ENCODE results near the gene HBZ. TPM values are rescaled to one million over a fixed set of nuclear protein-coding genes. Genes with fewer than 3 reads are reported as not detected.
"Not testable (repeated sequence)": the region's sequence is repeated elsewhere in the genome, so short reads cannot be mapped to it uniquely, and the experiment has no call there.

The HBZ gene
- total RNA-seq, 1 experiment from 2014 or later = not detected

DNA sequence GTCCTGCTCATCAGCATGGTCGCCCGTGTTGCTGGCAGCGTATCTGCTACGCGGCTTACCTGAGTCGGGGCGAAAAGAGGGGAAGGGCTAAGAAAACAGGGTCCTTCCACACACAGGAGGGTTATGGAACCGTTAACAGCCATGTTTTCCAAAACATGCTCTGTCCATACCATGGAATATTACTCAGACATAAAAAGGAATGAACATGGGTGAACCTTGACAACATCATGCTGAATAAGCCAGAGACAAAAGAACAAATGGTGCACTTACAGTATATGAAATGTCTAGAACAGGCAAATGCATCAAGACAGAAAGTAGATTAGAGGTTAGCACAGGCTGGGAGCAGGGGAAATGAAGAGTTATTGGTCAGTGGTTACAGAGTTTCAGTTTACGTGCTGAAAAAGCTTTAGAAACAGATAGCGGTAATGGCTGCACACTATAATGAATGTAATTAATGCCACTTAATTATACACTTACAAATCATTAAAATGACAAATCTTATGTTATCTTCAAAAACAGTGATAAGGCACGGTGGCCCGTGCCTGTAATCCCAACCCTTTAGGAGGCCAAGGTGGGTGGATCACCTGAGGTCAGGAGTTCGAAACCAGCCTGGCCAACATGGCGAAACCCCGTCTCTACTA, 21.8 kb upstream of the HBZ start:
- in situ Hi-C loops (cut with HindIII; ENCODE audit: low sequenced_read_pairs) = no loop called here
- DNase-seq (ENCODE audit: low spot score) = no peak

DNA sequence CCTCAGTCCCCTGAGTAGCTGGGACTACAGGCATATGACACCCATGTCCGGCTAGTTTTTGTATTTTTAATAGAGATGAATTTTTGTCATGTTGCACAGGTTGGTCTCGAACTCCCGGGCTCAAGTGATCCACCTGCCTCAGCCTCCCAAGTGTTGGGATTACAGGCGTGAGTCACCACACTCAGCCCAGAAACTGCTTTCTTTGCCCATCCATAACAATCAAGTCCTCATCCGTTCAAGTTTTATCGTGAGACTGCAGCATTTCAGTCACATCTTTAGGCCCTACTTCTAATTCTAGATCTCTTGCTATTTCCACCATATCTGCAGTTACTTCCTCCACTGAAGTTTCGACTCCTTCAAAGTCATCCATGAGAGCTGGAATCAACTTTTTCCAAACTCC, 20.3 kb upstream of the HBZ start:
- in situ Hi-C loops (cut with HindIII; ENCODE audit: low sequenced_read_pairs) = no loop called here
- DNase-seq (ENCODE audit: low spot score) = no peak

GRCh38 chr16:133716-134115, 18.7 kb upstream of the HBZ start:
- DNase-seq (ENCODE audit: low spot score) = no peak
- in situ Hi-C loops (cut with HindIII; ENCODE audit: low sequenced_read_pairs) = no loop called here

DNA sequence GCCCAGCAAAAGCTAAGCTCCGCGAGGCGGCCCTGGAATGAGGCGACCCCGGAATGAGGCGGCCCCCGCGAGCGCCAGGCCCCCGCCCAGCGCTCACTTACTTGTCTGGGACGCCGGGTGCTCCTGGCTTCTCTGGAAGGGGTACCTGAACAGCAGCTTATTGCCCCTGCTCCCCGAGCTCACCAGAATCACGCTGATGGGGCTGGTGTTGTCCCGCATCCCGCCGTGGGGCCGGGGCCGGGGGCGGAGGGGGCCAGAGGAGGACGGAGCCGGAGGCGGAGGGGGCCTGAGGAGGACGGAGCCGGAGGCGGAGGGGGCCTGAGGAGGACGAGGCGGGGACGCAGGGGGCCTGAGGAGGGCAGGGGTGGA, 14.4 kb upstream of the HBZ start:
- DNase-seq (ENCODE audit: low spot score) = no peak
- in situ Hi-C loops (cut with HindIII; ENCODE audit: low sequenced_read_pairs) = no loop called here

DNA sequence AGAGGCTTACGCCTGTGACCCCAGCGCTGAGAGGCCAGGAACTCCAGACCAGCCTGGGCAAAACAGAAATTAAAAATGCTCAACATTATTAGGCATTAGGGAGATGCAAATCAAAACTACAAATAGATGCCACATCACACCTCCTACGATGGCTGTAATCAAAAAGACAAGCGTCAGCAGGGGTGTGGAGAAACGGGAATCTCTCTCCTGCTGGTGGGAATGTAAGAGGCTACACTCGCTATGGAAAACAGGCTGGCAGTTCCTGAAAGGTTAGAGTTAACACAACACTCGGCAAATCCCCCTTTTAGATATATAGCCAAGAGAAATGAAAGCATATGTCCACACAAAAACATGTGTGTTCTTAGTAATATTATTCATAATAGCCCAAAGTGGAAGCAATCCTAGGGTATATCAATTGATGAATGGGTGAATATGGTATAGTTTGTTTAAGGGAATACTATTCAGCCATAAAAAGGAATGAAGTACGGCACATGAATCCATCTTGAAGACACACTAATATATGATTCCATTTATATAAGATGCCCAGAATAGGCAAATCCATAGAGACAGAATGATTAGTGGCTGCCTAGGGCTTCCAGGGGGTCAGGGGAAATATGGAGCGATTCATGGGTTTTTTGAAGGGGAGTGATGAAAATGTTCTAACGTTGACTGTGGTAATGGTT, 12.1 kb upstream of the HBZ start:
- in situ Hi-C loops (cut with HindIII; ENCODE audit: low sequenced_read_pairs) = no loop called here
- DNase-seq (ENCODE audit: low spot score) = no peak

- no peak for DNase-seq (ENCODE audit: low spot score)
- in situ Hi-C loops (cut with HindIII; ENCODE audit: low sequenced_read_pairs) = no loop called here
Measured at GRCh38 chr16:142405-142967, 10.0 kb upstream of the HBZ start.

GRCh38 chr16:143047-143446, 9.4 kb upstream of the HBZ start:
- in situ Hi-C loops (cut with HindIII; ENCODE audit: low sequenced_read_pairs) = no loop called here

GRCh38 chr16:143456-143855, 9.0 kb upstream of the HBZ start:
- in situ Hi-C loops (cut with HindIII; ENCODE audit: low sequenced_read_pairs) = no loop called here
- no peak for DNase-seq (ENCODE audit: low spot score)

More at GRCh38 chr16:143047-143446, 9.4 kb upstream of the HBZ start:
- DNase-seq (ENCODE audit: low spot score) = no peak

DNA sequence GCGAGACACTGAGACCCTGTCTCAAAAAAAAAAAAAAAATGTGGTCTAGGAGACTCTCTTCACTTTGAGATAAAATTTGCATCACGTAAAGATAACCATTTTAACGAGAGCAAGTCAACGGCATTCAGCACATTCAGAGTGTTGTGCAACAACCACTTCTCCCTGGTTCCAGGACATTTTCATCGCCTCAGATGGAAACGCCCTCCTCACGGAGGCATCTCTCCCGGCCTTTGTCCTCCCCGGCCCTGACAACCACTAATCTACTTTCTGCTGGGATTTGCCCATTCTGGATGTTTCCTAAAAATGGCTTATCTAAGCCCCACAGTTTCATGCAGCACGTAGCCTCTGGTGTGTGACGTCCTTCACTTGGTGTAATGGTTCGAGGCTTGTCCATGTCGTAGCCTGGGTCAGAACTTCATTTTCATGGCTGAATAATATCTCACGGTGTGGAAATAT, 7.6 kb upstream of the HBZ start:
- in situ Hi-C loops (cut with HindIII; ENCODE audit: low sequenced_read_pairs) = no loop called here

DNA sequence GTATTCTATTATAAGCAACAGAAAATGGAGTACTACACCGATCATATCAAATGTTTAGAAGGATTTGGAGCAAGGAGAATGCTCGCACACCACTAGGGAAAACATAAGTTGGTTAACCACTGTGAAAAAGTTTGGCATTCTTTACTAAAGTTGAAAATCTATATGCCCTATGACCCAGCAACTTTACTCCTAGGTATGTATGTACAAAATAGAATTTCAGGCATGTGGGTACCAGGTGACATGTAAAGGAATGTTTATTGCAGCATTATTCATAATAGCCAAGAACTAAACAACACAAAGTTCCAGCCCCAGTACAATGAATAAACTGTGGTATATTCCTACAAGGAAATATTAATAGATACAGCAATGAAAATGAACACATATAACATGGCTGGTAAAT, 5.8 kb upstream of the HBZ start:
- no peak for DNase-seq (ENCODE audit: low spot score)
- in situ Hi-C loops (cut with HindIII; ENCODE audit: low sequenced_read_pairs) = no loop called here

More for the DNA sequence above, 7.6 kb upstream of the HBZ start:
- DNase-seq (ENCODE audit: low spot score) = no peak

- in situ Hi-C loops (cut with HindIII; ENCODE audit: low sequenced_read_pairs) = no loop called here
- no peak for DNase-seq (ENCODE audit: low spot score)
Measured at GRCh38 chr16:149024-149660, 3.3 kb upstream of the HBZ start.

GRCh38 chr16:153129-153521, 681 bp downstream of the HBZ start:
- in situ Hi-C loops (cut with HindIII; ENCODE audit: low sequenced_read_pairs); DNase-seq (ENCODE audit: low spot score): not testable (repeated sequence)

DNA sequence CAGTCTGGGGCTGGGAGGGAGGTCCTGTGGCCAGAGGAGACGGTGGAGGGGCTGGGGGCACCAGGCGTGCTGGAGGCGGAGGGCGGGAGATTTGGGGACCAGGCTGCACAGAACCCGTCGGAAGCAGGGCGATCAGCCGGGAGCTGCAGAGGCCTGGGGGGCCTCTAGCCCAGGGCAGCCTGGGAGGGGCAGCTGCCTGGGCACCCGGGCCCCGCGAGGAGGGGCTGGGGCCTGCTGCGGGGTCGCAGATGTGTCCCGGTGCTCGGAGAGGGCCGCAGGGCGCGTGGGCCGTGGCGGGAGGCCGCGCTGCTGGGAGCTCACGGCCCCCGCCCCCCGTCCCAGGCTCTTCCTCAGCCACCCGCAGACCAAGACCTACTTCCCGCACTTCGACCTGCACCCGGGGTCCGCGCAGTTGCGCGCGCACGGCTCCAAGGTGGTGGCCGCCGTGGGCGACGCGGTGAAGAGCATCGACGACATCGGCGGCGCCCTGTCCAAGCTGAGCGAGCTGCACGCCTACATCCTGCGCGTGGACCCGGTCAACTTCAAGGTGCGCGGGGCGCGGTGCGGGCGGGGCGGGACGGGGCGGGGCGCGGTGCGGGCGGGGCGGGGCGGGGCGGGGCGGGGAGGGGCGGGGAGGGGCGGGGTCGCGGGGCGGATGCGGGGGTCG, 1.2 kb downstream of the HBZ start:
- in situ Hi-C loops (cut with HindIII; ENCODE audit: low sequenced_read_pairs) = not testable (repeated sequence)

GRCh38 chr16:154217-155030, 2.0 kb downstream of the HBZ start:
- in situ Hi-C loops (cut with HindIII; ENCODE audit: low sequenced_read_pairs) = no loop called here
- peak; percentile 27 for DNase-seq (ENCODE audit: low spot score)

More for the DNA sequence above, 1.2 kb downstream of the HBZ start:
- not testable (repeated sequence) for DNase-seq (ENCODE audit: low spot score)

- DNase-seq (ENCODE audit: low spot score) = no peak
- in situ Hi-C loops (cut with HindIII; ENCODE audit: low sequenced_read_pairs) = no loop called here
Measured at GRCh38 chr16:155031-155398, 2.6 kb downstream of the HBZ start.

DNA sequence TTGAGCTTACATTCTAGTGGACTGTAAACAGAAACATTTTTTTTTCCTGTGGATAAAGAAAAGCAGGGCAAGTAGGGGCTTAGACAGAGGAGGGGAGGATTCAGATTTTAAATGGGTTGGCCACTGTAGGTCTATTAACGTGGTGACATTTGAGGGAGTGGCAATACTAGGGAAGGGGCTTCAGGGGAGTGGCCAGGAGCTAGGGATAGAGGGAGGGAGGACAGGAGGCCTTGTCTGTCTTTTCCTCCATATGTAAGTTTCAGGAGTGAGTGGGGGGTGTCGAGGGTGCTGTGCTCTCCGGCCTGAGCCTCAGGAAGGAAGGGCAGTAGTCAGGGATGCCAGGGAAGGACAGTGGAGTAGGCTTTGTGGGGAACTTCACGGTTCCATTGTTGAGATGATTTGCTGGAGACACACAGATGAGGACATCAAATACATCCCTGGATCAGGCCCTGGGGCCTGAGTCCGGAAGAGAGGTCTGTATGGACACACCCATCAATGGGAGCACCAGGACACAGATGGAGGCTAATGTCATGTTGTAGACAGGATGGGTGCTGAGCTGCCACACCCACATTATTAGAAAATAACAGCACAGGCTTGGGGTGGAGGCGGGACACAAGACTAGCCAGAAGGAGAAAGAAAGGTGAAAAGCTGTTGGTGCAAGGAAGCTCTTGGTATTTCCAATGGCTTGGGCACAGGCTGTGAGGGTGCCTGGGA, 6.8 kb downstream of the HBZ start:
- in situ Hi-C loops (cut with HindIII; ENCODE audit: low sequenced_read_pairs) = no loop called here
- no peak for DNase-seq (ENCODE audit: low spot score)

DNA sequence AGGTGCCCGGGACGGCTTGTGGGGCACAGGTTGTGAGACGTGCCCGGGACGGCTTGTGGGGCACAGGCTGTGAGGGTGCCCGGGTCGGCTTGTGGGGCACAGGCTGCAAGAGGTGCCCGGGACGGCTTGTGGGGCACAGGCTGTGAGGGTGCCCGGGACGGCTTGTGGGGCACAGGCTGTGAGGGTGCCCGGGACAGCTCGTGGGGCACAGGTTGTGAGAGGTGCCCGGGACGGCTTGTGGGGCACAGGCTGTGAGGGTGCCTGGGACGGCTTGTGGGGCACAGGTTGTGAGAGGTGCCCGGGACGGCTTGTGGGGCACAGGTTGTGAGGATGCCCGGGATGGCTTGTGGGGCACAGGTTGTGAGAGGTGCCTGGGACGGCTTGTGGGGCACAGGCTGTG, 7.8 kb downstream of the HBZ start:
- in situ Hi-C loops (cut with HindIII; ENCODE audit: low sequenced_read_pairs); DNase-seq (ENCODE audit: low spot score): not testable (repeated sequence)

DNA sequence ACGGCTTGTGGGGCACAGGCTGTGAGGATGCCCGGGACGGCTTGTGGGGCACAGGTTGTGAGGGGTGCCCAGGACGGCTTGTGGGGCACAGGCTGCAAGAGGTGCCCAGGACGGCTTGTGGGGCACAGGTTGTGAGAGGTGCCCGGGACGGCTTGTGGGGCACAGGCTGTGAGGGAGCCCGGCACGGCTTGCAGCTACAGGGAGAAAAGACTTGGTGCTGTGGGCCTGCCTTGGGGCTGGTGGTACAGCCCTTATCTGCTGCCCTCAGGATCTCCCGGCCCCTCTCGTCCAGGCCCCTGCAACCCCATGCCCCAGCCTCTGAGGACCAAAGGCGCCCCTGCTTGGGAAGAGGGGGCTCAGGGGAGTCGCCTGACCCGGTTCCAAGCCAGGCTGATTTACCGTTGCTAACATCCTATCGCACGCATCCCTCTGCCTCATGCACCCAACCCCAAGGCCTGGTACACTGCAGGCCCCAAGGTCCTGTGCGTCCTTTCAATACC, 8.3 kb downstream of the HBZ start:
- in situ Hi-C loops (cut with HindIII; ENCODE audit: low sequenced_read_pairs) = no loop called here
- DNase-seq (ENCODE audit: low spot score) = no peak

All from G401 (cell line).